NCI-H774 (cell line): ENCODE measurements around the gene CCDC88B.

Experiments
- DNase-seq: peaks from one replicate; lab custom pipeline; 2025; lab: John Stamatoyannopoulos, UW

Gene CCDC88B

GRCh38 chr11:64339754-64340408 is at the start of gene CCDC88B:
TSS of gene CCDC88B (plus strand) at chr11:64340204. CDS start at chr11:64340267, 63 bp downstream.
- no peak for DNase-seq

- no peak for DNase-seq
These were observed 49.4 kb upstream of the CCDC88B start for GRCh38 chr11:64290352-64291261.

- DNase-seq: no peak
These were observed 48.7 kb upstream of the CCDC88B start, which contains the start of gene KCNK4 for GRCh38 chr11:64291262-64291751. TSS of gene KCNK4 (plus strand) at chr11:64291302. CDS start at chr11:64293019, 1,717 bp downstream.

- no peak for DNase-seq
These were observed 48.1 kb upstream of the CCDC88B start for GRCh38 chr11:64291752-64292459.

GRCh38 chr11:64292460-64293254 is 47.3 kb upstream of the CCDC88B start:
- DNase-seq: no peak

GRCh38 chr11:64294774-64295173 is 45.2 kb upstream of the CCDC88B start:
- no peak for DNase-seq

- no peak for DNase-seq
These were observed 44.2 kb upstream of the CCDC88B start for GRCh38 chr11:64295760-64296159.

GRCh38 chr11:64296236-64296635 is 43.8 kb upstream of the CCDC88B start:
- no peak for DNase-seq

- no peak for DNase-seq
These were observed 42.9 kb upstream of the CCDC88B start for GRCh38 chr11:64296830-64297698.

- no peak for DNase-seq
These were observed 42.2 kb upstream of the CCDC88B start for GRCh38 chr11:64297699-64298358.

GRCh38 chr11:64298966-64299846 is 40.8 kb upstream of the CCDC88B start:
- DNase-seq: no peak

- no peak for DNase-seq
These were observed 40.0 kb upstream of the CCDC88B start, which contains the start of gene CATSPERZ for GRCh38 chr11:64299847-64300648. TSS of gene CATSPERZ (plus strand) at chr11:64300358. CDS start at chr11:64300411, 53 bp downstream.

GRCh38 chr11:64303109-64304031 is 36.6 kb upstream of the CCDC88B start:
- DNase-seq: no peak

GRCh38 chr11:64304032-64304315 is 36.0 kb upstream of the CCDC88B start:
- DNase-seq: no peak

GRCh38 chr11:64304316-64305072 is 35.5 kb upstream of the CCDC88B start:
- DNase-seq: peak; percentile 85

GRCh38 chr11:64305075-64305690 is 34.8 kb upstream of the CCDC88B start, which contains the start of gene ESRRA:
TSS of gene ESRRA (plus strand) at chr11:64305524. CDS start at chr11:64307180, 1,656 bp downstream.
- peak; percentile 100 for DNase-seq
